IPS-18c (cell line): ENCODE results near the gene ADCY10.

Source experiments
- H3K4me3 ChIP-seq: 2 replicates; pipeline ENCODE4 v1.7.0; 2013; ENCODE audit warnings: low read depth, mild to moderate bottlenecking, low read length, moderate library complexity; ENCODE audit not compliant: insufficient read depth
- H3K9me3 ChIP-seq: one replicate; pipeline ENCODE4 v1.6.1; 2013; ENCODE audit warnings: mild to moderate bottlenecking, low read length, moderate library complexity; ENCODE audit not compliant: control insufficient read depth, insufficient read depth

Gene ADCY10

GRCh38 chr1:167913895-167914496, at the start of gene ADCY10:
ADCY10 (minus strand) TSS chr1:167914134; CDS start chr1:167905140, 8,994 bp downstream.
- no peak within 1 kb of the TSS for H3K4me3 ChIP-seq
- peaks cover 4% of the 10 kb centered on the region for H3K9me3 ChIP-seq

GRCh38 chr1:167957710-167958109, 43.8 kb upstream of the ADCY10 start:
- Histone ChIP-seq H3K4me3 (no peak overlapping the region), H3K9me3 (no peaks in the 10 kb centered on the region)

DNA sequence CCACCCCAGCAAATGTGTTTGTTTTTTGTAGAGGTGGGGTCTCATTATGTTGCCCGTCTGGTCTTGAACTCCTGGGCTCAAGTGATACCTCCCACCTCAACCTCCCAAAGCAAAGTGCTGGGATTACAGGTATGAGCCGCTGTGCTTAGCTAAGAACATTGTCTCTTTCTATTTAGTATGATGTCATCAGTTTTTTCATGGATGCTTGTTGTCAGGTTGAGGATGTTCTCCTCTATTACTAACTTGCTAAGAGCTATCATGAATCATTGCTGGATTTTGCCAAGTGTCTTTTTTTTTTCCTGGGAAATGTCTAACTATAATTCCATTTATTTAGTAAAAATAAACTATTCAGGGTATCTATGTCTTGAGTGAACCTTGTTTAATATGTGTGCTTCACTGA, 42.0 kb upstream of the ADCY10 start:
- no peaks in the 10 kb centered on the region for H3K9me3 ChIP-seq
- no peak overlapping the region for H3K4me3 ChIP-seq

- Histone ChIP-seq H3K9me3 (no peaks in the 10 kb centered on the region), H3K4me3 (no peak overlapping the region)
These were observed 36.6 kb upstream of the ADCY10 start for GRCh38 chr1:167950569-167950968.

DNA sequence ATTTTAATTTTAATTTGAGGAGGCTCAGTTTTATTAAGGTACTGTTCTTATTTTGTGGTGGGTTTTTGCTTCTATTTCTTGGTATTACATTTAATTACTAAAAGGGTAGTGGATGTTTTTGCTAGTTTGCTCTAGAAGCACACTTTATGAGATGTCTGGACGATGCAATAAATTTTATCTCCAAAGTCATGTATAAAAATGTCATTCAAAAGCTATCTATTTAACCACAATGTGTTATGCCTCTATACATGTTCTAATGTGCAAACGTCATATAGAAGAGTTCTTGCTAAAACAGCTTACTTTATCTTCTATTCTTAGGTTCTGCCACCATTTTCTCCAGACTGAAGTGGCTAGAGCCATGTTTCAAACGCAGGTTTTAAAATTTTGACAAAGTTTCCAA, 35.9 kb upstream of the ADCY10 start:
- Histone ChIP-seq H3K9me3 (no peaks in the 10 kb centered on the region), H3K4me3 (no peak overlapping the region)

DNA sequence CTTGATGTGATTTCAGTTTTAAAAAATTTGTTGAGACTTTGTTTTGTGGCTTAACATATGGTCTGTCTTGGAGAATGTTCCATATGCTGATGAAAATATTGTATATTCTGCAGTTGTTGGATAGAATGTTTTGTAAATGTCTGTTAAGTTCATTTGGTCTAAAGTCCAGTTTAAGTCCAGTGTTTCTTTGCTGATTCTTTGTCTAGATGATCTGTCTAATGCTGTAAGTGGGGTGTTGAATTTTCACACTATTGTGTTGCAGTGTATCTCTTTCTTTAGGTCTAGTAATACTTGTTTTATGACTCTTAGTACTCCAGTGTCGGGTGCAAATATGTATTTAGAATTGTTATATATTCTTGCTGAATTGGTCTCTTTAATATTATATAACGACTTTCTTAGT, 33.8 kb upstream of the ADCY10 start:
- Histone ChIP-seq H3K9me3 (no peaks in the 10 kb centered on the region), H3K4me3 (no peak overlapping the region)

GRCh38 chr1:167943541-167943940, 29.6 kb upstream of the ADCY10 start:
- no peaks in the 10 kb centered on the region for H3K9me3 ChIP-seq
- H3K4me3 ChIP-seq, result no peak overlapping the region

- Histone ChIP-seq H3K4me3 (no peak overlapping the region), H3K9me3 (no peaks in the 10 kb centered on the region)
These were observed 26.3 kb upstream of the ADCY10 start for GRCh38 chr1:167940264-167940663.

- Histone ChIP-seq H3K4me3 (peak overlapping the region; percentile 91; the same call in 1 of the 2 replicates), H3K9me3 (no peaks in the 10 kb centered on the region)
These were observed 24.2 kb upstream of the ADCY10 start for GRCh38 chr1:167938080-167938636.

GRCh38 chr1:167937709-167938010, 23.7 kb upstream of the ADCY10 start:
- Histone ChIP-seq H3K9me3 (no peaks in the 10 kb centered on the region), H3K4me3 (peak overlapping the region; percentile 91)

- H3K9me3 ChIP-seq, result no peaks in the 10 kb centered on the region
These were observed 23.2 kb upstream of the ADCY10 start, which contains the start of gene MPC2 for GRCh38 chr1:167936930-167937708. MPC2 (minus strand) TSS chr1:167937072; CDS start chr1:167935841, 1,231 bp downstream.

GRCh38 chr1:167936068-167936929, 22.4 kb upstream of the ADCY10 start, which contains the start of gene DCAF6:
DCAF6 (plus strand) TSS chr1:167936683; CDS start chr1:167936912, 229 bp downstream.
- peak within 1 kb of the TSS; percentile 91 for H3K4me3 ChIP-seq
- H3K9me3 ChIP-seq, result no peaks in the 10 kb centered on the region

More at GRCh38 chr1:167936930-167937708, 23.2 kb upstream of the ADCY10 start, which contains the start of gene MPC2:
- H3K4me3 ChIP-seq, result peak within 1 kb of the TSS; percentile 91

GRCh38 chr1:167935216-167936067, 21.5 kb upstream of the ADCY10 start:
- Histone ChIP-seq H3K4me3 (peak overlapping the region; percentile 91), H3K9me3 (no peaks in the 10 kb centered on the region)

DNA sequence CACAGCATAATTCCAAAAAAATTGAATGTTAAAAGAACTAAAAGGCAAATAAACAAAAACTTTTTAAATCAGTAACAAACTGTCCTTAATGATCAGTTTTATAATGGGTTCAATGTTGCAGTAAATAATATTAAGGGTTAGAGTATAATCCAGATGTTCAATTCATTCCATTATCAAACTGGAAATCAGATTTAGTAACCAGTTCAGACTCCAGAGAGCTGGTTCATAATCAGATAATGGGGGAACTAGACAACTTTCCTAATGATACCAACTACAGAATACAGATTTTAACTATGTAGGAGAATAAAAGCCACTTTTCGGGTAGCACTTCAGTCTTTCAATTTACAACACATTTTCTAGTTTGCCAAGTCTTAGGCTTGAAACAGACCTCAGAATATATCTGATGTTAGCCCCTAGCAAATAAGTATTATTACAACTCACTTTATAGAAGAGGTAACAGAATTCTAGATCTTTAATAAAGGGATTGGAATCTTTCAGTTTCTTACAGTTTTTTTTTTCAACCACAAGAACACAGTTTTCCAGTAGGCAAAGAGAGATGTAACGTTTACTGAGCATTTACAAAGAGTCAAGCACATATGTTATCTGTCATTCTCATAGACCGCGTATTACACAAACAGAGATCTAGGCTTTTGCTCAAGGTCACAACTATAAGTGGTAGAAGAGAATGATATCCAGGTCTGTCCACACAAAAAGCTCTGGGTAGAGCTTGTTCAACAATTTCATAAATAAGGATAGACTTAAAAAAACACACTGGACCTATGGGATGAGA, 20.7 kb upstream of the ADCY10 start:
- no peaks in the 10 kb centered on the region for H3K9me3 ChIP-seq
- peak overlapping the region; percentile 91 for H3K4me3 ChIP-seq

- H3K4me3 ChIP-seq, result no peak overlapping the region
These were observed 19.9 kb upstream of the ADCY10 start for GRCh38 chr1:167933788-167934187.

GRCh38 chr1:167929725-167930124, 15.8 kb upstream of the ADCY10 start:
- Histone ChIP-seq H3K9me3 (no peaks in the 10 kb centered on the region), H3K4me3 (no peak overlapping the region)

More at GRCh38 chr1:167933788-167934187, 19.9 kb upstream of the ADCY10 start:
- no peaks in the 10 kb centered on the region for H3K9me3 ChIP-seq
